ENCODE measurements around the gene NQO2.
"Not testable (repeated sequence)": the region's sequence is repeated elsewhere in the genome, so short reads cannot be mapped to it uniquely, and the experiment has no call there.

NQO2 gene

DNA sequence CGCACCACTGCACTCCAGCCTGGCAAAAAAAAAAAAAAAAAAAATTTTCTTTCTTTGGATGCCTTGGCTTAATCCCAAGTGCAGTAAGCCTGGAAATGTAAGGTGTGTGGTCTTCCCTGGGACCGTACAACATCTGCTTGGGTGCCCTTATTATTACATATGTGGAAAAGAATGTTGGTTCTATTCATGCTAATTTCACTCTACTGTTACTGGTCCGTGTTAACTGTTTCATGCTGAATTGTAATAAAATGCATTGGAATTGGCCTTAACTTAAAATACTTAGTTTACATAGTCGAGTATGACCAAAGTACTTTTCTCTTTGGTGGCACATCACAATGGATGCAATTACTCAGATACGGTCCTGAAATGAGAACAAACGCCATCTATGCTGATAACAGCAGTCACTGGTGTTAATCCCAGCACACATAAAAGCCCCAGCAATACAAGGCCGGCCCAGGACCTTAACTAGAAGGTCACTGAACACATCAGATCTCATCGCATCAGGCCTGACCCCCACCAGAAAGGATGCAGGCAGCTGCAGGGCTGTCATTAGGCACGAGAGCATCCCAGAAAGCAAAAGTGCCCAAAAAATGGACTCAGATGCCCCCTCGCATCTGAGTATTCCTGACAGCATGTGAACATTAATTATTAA, 29.5 kb upstream of the NQO2 start:
- DNase-seq (ENCODE audit: low read depth), result peak; percentile 52

DNA sequence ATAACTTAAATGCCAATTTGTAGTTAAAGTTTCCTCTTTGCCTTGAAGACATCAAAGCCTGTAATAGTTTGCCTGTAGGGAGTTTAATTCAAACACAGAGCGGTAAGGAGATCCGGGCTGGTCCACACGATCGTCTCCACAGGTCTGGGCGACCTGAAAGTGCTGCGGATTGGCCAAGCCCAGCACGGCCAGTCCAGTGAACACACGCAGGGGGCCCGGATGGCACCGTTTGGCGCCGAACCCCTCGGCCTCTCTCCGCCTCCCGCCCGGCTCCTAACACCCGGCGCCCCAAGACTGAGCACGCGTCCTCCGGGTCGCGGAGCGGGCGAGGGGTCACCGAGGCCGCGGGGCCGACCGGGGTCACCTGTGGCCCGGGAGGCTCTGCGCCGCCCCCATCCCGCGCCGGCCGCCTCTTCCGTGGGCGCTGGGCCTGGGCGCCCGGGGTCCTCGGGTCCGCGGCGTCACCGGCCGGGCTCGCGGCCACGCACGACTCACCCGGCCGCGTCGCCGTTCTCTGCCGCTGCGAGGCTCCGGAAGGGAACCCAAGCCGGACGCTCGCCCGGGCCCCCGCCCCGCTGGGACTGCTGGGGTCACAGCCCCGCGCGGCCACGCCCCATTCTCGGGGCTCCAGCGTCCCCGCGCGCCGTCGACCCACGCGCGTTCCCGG, 28.8 kb upstream of the NQO2 start:
- DNase-seq (ENCODE audit: low read depth), result peak; percentile 66

DNA sequence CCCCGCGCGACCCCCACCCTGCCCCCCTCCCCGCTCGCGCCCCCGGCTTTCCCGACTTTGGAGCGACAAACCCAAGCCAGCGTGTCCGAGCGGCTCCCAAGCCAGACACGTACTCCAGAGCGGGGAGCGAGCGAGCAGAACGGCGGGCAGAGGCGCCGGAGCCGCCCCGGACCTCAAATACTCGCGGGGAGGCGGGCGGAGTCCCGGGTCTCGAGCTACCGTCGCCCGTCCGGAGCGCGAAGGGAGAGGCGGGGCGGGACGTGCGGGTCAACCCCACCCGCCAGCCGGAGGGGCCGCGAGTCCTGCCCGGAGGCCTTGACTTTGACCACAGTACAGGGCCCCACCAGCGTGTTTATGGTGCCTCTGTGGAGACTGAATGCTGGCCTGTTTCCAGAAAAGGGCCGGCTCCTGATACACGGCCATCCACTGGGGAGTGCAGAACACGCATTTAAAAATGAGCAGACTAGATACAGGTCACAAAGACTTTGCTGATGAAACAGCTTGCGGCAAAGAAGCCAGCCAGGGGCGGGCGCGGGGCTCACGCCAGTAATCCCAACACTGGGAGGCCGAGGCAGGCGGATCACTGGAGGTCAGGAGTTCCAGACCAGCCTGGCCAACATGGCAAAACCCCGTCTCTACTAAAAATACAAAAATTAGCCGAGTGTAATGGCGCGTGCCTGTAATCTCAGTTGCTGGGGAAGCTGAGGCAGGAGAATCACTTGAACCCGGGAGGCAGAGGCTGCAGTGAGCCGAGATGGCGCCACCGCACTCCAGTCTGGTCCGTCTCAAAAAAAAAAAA, 28.1 kb upstream of the NQO2 start, which contains the start of gene SERPINB6:
Gene SERPINB6 (minus strand): TSS at position 148 of the 799 bp plus-strand sequence. CDS start 12,235 bp downstream, outside the sequence.
- peak; percentile 87 for DNase-seq (ENCODE audit: low read depth)

GRCh38 chr6:2972219-2972487, 27.5 kb upstream of the NQO2 start:
- not testable (repeated sequence) for DNase-seq (ENCODE audit: low read depth)

DNA sequence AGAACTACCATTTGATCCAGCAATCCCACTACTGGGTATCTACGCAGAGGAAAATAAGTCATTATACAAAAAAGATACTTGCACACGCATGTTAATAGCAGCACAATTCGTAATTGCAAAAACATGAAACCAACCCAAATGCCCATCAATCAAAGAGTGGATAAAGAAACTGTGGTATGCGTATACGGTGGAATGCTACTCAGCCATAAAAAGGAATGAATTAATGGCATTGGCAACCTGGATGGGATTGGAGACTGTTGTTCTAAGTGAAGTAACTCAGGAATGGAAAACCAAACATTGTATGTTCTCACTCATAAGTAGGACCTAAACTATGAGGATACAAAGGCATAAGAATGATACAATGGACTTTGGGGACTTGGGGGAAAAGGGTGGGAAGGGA, 27.0 kb upstream of the NQO2 start:
- not testable (repeated sequence) for DNase-seq (ENCODE audit: low read depth)

DNA sequence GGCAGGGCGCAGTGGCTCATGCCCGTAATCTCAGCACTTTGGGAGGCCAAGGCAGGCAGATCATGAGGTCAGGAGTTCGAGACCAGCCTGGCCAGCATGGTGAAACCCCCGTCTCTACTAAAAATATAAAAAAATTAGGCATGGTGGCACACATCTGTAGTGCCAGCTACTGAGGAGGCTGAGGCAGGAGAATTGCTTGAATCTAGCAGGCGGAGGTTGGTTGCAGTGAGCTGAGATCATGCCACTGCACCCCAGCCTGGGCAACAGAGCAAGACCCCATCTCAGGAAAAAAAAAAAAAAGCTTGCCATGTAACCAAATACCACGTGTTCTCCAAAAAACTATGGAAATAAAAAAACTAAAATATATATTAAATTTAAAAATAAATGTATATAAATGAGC, 26.5 kb upstream of the NQO2 start:
- not testable (repeated sequence) for DNase-seq (ENCODE audit: low read depth)

- peak; percentile 67 for DNase-seq (ENCODE audit: low read depth)
Measured at GRCh38 chr6:2973676-2974075, 26.0 kb upstream of the NQO2 start.

DNA sequence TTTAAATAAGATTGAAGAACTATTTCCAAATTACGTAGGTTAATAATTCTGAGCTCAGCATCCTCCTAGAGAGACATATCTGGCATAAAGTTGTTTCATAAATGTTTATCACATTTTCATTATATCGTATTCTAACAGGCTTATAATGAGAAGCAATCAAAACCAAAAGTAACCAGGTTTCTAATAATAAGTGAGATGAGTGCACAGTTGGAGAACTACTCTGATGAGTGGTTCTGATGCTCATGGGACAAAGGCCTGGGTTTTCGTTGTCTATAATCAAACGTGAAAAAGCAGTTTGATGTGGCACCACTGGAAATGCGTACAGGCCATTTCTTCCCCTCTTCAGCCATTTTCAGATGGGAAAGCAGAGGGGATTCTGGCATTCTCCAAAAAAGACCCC, 23.6 kb upstream of the NQO2 start:
- no peak for DNase-seq (ENCODE audit: low read depth)

GRCh38 chr6:2976571-2977085, 23.1 kb upstream of the NQO2 start:
- peak; percentile 89 for DNase-seq (ENCODE audit: low read depth)

- no peak for DNase-seq (ENCODE audit: low read depth)
Measured at GRCh38 chr6:2977290-2977689, 22.4 kb upstream of the NQO2 start.

DNA sequence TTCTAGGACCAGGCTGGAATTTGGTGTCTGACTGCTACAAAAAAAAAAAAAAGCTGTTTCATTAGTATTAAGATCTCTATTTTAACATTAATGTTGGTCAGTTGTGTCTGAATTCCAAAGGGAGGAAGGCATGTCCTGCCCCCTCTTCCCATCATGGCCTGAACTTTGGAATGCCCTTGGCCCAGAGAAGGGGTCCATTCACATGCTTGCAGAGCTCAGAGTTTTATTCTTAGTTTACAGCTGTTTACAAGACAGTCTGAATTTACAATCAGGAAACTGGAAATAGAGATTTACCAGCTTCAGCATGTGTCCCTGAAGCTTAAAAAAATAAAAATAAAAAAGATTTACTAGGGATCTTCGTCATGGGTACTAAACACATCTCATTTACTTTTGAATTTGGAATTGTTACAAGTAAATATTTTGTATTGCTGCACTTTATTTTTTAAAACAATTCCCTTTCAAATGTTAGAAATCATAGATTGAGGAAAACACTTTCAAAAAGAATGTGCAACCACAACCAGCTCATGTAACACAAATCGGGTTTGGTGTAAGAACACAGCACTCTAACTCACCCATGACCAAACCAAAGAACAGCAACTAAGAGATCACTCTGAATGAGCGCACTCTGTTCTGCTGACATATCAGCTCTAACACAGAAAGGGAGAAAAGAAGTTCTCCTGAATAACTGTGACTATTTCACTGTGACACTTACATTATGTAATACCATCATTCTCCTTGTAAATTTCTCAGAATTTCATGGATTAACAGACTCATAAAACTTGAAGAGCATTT, 21.7 kb upstream of the NQO2 start:
- peak; percentile 48 for DNase-seq (ENCODE audit: low read depth)

DNA sequence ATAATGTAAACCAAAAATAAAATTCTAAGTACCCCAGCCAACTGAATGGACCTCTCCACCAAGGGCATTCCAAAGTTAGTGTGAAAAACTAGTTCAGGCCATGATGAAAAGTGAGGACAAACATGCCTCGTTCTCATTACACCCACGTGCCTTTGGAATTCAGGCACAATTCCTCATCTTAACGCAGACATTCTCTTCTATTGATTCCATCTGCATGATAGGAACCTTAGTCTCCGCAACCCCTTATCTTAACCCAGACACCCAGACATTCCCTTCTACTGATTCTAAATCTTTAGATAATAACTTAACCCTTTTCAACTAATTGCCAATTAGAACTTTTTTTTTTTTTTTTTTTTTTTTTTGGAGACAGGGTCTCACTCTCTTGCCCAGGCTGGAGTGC, 20.8 kb upstream of the NQO2 start:
- peak; percentile 31 for DNase-seq (ENCODE audit: low read depth)

DNA sequence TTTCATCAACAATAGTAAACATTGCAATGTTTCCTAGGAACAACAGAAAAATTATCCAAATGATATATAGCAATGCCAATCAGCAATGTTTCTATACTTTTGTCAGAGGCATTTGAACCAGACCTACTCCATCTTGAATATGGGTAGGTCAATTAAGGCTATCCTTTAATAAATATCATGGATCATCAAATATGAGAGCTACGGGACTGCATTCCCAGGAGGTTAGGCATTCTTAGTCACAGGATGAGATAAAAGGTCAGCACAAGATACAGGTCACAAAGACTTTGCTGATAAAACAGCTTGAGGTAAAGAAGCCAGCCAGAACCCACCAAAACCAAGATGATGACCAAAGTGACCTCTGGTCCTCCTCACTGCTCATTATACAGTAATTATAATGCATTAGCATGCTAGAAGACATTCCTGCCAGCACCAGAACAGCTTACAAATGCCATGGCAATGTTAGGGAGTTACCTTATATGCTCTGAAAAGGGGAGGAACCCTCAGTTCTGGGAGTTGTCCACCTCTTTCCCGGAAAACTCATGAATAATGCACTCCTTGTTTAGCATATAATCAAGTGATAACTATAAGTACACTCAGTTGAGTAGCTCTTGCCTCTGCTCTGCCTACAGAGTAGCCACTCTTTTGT, 19.8 kb upstream of the NQO2 start:
- peak; percentile 53 for DNase-seq (ENCODE audit: low read depth)

DNA sequence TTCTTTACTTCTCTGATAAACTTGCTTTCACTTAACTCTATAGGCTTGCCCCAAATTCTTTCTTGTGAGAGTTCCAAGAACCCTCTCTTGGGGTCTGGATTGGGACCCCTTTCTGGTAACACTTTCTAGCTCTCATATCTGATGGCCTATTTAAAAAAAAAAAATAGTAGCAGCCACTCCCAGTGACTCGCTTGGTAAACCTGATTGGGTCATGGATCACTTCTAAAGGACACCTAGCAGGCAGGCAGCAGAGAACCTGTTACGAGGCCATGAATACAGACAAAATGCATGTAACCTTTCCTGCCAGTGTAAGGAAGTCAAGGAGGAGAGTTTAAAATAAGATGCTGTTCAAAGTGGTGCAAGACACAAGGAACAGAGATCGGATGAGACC, 19.2 kb upstream of the NQO2 start:
- no peak for DNase-seq (ENCODE audit: low read depth)

DNA sequence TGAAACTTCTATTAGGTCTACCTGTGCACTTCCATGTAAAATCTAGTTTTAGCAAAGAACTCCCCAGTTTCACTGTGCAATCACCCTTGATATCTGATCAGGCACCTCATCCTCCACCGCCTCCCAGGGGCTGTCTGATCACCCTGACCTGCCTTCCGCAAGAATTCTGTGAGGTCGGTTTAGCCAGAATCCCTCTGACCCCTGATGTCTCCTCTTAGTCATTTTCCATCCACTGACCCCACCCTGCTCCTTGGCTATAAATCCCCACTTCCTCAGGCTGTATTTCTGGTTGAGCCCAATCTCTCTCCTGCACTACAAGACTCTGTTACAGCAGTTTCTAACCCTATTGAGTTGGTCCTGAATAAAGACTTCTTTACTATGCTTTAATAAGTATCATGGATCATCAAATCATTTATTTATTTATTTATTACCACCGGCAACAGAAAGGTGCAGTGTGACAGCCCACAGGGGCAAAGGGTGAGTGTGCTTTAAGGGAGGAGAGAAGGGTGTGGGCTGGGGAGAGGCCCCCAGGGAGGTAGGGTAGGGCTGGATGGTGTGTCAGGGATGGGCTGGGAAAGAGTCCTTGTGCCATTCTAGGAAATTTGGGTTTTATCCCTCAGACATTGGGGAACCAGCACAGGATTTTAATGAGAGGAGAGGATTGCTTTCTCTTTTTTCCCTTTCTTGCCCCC, 17.1 kb upstream of the NQO2 start:
- no peak for DNase-seq (ENCODE audit: low read depth)

DNA sequence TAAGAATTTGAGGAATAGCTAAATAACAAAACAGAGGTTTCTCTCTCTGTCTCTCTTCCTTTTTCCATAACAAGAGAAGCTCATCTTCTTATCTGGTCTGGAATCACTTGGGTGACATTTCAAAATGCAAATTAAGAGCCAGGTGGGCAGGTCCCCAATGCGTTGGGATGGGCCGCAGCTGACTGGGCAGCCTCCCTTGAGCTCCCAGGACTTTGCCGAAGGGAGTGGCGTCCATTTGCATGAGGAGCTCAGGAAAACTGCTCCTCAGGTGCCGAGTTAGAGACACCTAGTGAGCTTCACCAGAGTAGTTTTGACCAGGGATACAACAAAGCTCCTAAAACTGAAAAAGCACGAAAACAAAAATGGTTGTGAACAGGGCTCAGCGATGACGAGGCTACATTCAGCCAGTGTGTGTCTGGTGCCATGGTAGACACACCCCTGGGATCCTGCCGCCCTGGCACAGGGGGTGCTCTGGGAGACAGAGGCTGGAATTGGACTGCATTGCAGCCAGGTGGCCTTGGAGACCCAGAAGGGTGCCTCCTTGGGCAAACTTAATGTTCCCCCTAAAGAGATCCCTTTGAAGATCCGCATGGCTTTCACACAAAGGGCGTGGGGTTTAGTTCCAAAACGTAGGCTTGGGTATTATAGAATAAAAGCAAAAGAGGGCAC, 14.8 kb upstream of the NQO2 start:
- no peak for DNase-seq (ENCODE audit: low read depth)

- DNase-seq (ENCODE audit: low read depth), result peak; percentile 97
Measured at GRCh38 chr6:2986722-2987221, 12.9 kb upstream of the NQO2 start.

DNA sequence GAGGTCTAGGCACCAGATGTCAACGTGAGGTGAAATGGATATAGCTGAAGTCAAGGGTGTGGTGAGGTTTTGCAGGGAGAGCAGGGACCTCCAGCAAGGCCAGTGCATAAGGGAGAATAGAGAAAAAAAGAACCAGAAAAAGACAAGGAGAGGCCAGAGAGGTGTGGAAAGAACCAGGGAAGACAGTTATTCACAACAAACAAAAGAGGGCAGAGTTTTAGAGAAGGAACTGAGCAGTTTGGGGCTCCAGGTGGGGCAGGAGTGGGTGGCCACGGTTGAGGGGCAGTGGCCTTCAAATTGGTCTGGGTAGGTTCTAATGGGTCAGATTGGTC, 11.6 kb upstream of the NQO2 start:
- DNase-seq (ENCODE audit: low read depth), result no peak

DNA sequence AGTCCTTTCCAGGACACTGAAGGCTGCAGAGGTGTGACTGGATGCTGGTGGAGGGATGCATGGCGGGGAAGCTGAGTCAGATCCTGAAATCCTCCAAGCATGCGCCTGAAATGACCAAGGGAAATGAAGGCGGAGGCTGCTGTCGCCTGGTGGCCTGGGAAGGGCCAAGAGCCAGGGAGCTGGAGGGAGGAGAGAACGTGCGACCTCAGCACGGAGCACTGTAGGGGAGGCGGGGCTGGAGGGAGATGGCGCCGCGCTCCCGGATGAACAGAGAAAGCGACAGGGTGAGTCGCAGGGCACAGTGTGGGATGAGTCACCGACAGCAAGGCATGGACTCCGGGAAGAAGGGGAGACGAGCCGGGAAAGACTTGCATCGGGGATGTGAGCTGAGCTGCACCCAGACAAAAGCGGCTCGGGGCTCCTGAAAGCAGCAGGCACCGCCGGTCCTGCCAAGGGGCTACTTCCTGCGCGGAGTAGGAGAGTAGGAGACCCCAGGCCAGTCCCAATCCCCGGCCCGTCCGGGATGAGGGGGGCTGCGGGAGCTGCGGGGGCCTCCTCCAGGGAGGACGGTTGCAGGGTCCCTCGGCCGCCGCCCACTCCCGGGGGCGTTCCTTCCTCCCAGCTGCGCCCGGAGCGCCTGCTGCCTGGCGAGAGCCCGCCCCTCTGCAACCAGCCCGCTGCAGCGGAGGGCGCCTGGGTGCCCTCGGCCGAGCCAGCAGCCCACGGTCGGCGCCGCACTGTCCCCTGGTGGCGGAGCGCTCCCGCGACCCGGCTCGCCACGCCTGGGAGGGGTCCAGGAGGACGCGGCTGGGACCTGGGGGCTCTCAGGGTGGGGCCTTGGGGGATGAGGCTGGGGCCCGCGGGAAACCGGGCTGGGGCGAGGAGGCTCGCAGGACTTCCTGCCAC, 11.0 kb upstream of the NQO2 start:
- DNase-seq (ENCODE audit: low read depth), result peak; percentile 99

All from EH (cell line).